ENCODE measurements around the gene PGBD1.

PGBD1 gene

DNA sequence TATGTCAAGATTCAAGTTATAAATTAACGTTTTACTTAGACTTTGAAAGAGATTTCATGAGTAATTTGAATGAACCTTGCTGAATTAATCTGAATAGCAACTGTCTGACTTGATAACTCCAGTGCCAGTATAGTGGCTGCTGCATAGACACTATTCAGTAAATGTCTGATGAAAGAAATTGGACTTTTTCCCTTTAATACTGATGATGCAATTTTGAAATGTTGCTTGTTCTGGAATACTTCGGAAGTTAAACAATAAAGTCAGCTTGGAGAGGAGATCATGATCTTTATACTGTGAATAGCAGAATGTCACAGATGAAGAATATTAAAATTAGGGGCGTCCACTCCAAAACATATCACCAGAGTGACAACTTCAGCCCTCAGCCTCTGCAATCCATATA, 3.6 kb upstream of the PGBD1 start:
- H3K4ac ChIP-seq (ENCODE audit: low read depth, low read length) = no peak overlapping the region
- no peak overlapping the region for H3K4me2 ChIP-seq (ENCODE audit: low read length)
- H3K36me3 ChIP-seq (ENCODE audit: control insufficient read depth, insufficient read depth, low read length) = peaks cover 2% of the 10 kb centered on the region
- no peak overlapping the region for H4K8ac ChIP-seq (ENCODE audit: low read depth, low read length)
- H3K27ac ChIP-seq (ENCODE audit: low read depth, low read length) = no peak overlapping the region
- peaks cover 4% of the 10 kb centered on the region for H3K79me2 ChIP-seq (ENCODE audit: control insufficient read depth, insufficient read depth, low read length)
- no peak overlapping the region for H2BK120ac ChIP-seq (ENCODE audit: low read depth, low read length)
- H2BK15ac ChIP-seq (replicated peaks; ENCODE audit: low read depth) = no peak overlapping the region
- no peak overlapping the region for H3K56ac ChIP-seq (ENCODE audit: low read length)
- no peak overlapping the region for H4K5ac ChIP-seq (ENCODE audit: low read length)
- no peak overlapping the region for H3K4me3 ChIP-seq (ENCODE audit: low read length)
- no CpG with 5 or more reads among the region's 3 CpGs for WGBS (ENCODE audit: extremely low coverage, insufficient coverage, low lambda C conversion rate)
- H2AK5ac ChIP-seq (ENCODE audit: low read length) = no peak overlapping the region
- peaks cover 2% of the 10 kb centered on the region for H3K4me1 ChIP-seq (ENCODE audit: control insufficient read depth, low read depth, low read length)
- H3K18ac ChIP-seq (ENCODE audit: low read length) = no peak overlapping the region
- no peak overlapping the region for H3K23ac ChIP-seq (ENCODE audit: low read length)
- no peak overlapping the region for H2BK5ac ChIP-seq (ENCODE audit: low read length)
- no peak for DNase-seq
- H3K79me1 ChIP-seq (ENCODE audit: low read length) = peaks cover 2% of the 10 kb centered on the region
- no peak overlapping the region for H3K9ac ChIP-seq (ENCODE audit: low read length)
- H3K27me3 ChIP-seq (ENCODE audit: insufficient read depth, low read length, poor library complexity) = no peaks in the 10 kb centered on the region

DNA sequence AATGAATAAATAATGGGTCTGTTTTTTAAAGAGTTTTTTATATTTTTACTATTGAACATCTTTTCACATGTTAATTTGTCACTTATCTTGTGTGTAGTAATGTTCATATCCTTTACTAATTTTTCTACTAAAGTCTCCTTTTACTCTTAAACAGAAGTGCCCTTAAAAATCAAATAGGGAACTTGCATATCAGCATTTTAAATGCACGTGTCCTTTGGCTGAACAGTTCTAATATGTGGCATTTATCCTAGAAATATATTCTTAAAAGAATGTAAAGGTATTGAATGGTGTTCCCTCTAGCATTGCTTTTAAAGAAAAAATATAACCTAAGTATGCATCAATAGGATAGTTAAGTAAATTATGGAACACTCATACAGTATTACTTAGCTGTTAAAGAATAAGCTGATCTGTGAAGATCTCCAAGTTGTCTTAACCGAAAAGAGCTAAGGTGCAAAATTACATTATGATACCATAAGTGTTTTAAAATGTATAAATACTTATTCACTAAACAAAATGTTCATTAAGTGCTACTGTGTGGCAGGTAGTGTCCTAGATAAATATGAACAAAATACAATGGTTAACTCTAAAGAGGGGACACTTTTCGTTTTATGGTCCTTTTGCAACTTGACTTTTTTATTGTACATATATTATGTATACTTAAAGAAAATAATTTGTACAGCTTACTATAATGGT, 631 bp upstream of the PGBD1 start:
- Histone ChIP-seq H3K18ac (ENCODE audit: low read length) (no peak overlapping the region), H4K5ac (ENCODE audit: low read length) (no peak overlapping the region), H3K4ac (ENCODE audit: low read depth, low read length) (no peak overlapping the region), H3K4me3 (ENCODE audit: low read length) (no peak overlapping the region), H3K9ac (ENCODE audit: low read length) (peak overlapping the region; percentile 68), H3K4me1 (ENCODE audit: control insufficient read depth, low read depth, low read length) (peaks cover 2% of the 10 kb centered on the region), H2BK5ac (ENCODE audit: low read length) (no peak overlapping the region), H3K79me2 (ENCODE audit: control insufficient read depth, insufficient read depth, low read length) (peaks cover 8% of the 10 kb centered on the region), H2AK5ac (ENCODE audit: low read length) (no peak overlapping the region), H3K27ac (ENCODE audit: low read depth, low read length) (no peak overlapping the region), H3K56ac (ENCODE audit: low read length) (peak overlapping the region; percentile 81), H2BK120ac (ENCODE audit: low read depth, low read length) (no peak overlapping the region), H3K23ac (ENCODE audit: low read length) (no peak overlapping the region), H3K79me1 (ENCODE audit: low read length) (peaks cover 2% of the 10 kb centered on the region), H2BK15ac (replicated peaks; ENCODE audit: low read depth) (no peak overlapping the region), H3K4me2 (ENCODE audit: low read length) (peak overlapping the region; percentile 58), H3K27me3 (ENCODE audit: insufficient read depth, low read length, poor library complexity) (no peaks in the 10 kb centered on the region), H3K36me3 (ENCODE audit: control insufficient read depth, insufficient read depth, low read length) (peaks cover 6% of the 10 kb centered on the region), H4K8ac (ENCODE audit: low read depth, low read length) (no peak overlapping the region)
- DNase-seq = no peak
- no CpG with 5 or more reads among the region's 3 CpGs for WGBS (ENCODE audit: extremely low coverage, insufficient coverage, low lambda C conversion rate)

DNA sequence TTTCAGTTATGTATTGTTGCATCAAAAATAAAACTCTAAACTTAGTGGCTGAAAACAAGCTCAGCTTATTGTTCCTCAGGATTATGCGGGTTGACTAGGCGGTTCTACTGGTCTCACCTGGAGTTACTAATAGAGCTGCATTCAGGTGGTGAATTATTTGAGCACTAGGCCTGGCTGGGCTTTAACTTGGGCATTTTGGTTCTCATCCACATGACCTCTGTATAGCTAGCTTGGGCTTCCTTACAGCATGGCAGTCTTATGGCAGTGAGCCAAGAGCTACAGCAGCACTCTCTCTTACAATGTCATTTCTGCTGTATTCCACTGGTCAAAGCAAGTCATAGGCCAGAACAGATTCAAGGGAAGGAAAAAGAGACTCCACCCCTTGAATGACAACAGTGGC, 1.6 kb downstream of the PGBD1 start:
- H3K4me2 ChIP-seq (ENCODE audit: low read length) = no peak overlapping the region
- no peak overlapping the region for H3K27ac ChIP-seq (ENCODE audit: low read depth, low read length)
- no peak overlapping the region for H3K4me3 ChIP-seq (ENCODE audit: low read length)
- H3K56ac ChIP-seq (ENCODE audit: low read length) = no peak overlapping the region
- no CpG with 5 or more reads among the region's 2 CpGs for WGBS (ENCODE audit: extremely low coverage, insufficient coverage, low lambda C conversion rate)
- no peak for DNase-seq
- H2BK120ac ChIP-seq (ENCODE audit: low read depth, low read length) = no peak overlapping the region
- peaks cover 8% of the 10 kb centered on the region for H3K79me2 ChIP-seq (ENCODE audit: control insufficient read depth, insufficient read depth, low read length)
- peaks cover 2% of the 10 kb centered on the region for H3K4me1 ChIP-seq (ENCODE audit: control insufficient read depth, low read depth, low read length)
- H2BK5ac ChIP-seq (ENCODE audit: low read length) = no peak overlapping the region
- no peak overlapping the region for H4K8ac ChIP-seq (ENCODE audit: low read depth, low read length)
- no peak overlapping the region for H2BK15ac ChIP-seq (replicated peaks; ENCODE audit: low read depth)
- H3K18ac ChIP-seq (ENCODE audit: low read length) = no peak overlapping the region
- H3K79me1 ChIP-seq (ENCODE audit: low read length) = peaks cover 2% of the 10 kb centered on the region
- no peak overlapping the region for H2AK5ac ChIP-seq (ENCODE audit: low read length)
- H3K36me3 ChIP-seq (ENCODE audit: control insufficient read depth, insufficient read depth, low read length) = peaks cover 6% of the 10 kb centered on the region
- H3K4ac ChIP-seq (ENCODE audit: low read depth, low read length) = no peak overlapping the region
- no peak overlapping the region for H3K23ac ChIP-seq (ENCODE audit: low read length)
- H3K27me3 ChIP-seq (ENCODE audit: insufficient read depth, low read length, poor library complexity) = no peaks in the 10 kb centered on the region
- H4K5ac ChIP-seq (ENCODE audit: low read length) = no peak overlapping the region
- H3K9ac ChIP-seq (ENCODE audit: low read length) = no peak overlapping the region

DNA sequence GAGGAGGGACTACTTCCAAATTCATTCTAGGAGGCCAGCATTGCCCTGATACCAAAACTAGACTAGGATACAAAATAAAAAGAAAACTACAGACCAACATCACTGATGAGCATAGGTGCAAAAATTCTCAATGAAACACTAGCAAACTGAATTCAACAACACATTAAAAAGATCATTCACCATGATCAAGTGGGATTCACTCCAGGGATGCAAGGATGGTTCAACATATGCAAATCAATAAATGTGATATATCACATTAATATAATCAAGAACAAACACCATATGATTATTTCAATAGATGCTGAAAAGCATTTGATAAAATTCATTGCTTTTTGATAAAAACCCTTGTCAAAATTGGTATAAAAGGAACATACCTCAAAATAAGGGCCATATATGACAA, 10.2 kb downstream of the PGBD1 start:
- Histone ChIP-seq H3K36me3 (ENCODE audit: control insufficient read depth, insufficient read depth, low read length) (peaks cover 4% of the 10 kb centered on the region), H3K23ac (ENCODE audit: low read length) (no peak overlapping the region), H3K56ac (ENCODE audit: low read length) (no peak overlapping the region), H3K79me1 (ENCODE audit: low read length) (no peaks in the 10 kb centered on the region), H3K9ac (ENCODE audit: low read length) (no peak overlapping the region), H3K18ac (ENCODE audit: low read length) (no peak overlapping the region), H3K4me3 (ENCODE audit: low read length) (no peak overlapping the region), H4K8ac (ENCODE audit: low read depth, low read length) (no peak overlapping the region), H3K79me2 (ENCODE audit: control insufficient read depth, insufficient read depth, low read length) (no peaks in the 10 kb centered on the region), H3K4ac (ENCODE audit: low read depth, low read length) (no peak overlapping the region), H4K5ac (ENCODE audit: low read length) (no peak overlapping the region), H2BK120ac (ENCODE audit: low read depth, low read length) (no peak overlapping the region), H3K4me2 (ENCODE audit: low read length) (no peak overlapping the region), H2BK5ac (ENCODE audit: low read length) (no peak overlapping the region), H3K27me3 (ENCODE audit: insufficient read depth, low read length, poor library complexity) (no peaks in the 10 kb centered on the region), H2BK15ac (replicated peaks; ENCODE audit: low read depth) (no peak overlapping the region), H3K27ac (ENCODE audit: low read depth, low read length) (no peak overlapping the region), H2AK5ac (ENCODE audit: low read length) (no peak overlapping the region), H3K4me1 (ENCODE audit: control insufficient read depth, low read depth, low read length) (no peaks in the 10 kb centered on the region)
- no peak for DNase-seq

DNA sequence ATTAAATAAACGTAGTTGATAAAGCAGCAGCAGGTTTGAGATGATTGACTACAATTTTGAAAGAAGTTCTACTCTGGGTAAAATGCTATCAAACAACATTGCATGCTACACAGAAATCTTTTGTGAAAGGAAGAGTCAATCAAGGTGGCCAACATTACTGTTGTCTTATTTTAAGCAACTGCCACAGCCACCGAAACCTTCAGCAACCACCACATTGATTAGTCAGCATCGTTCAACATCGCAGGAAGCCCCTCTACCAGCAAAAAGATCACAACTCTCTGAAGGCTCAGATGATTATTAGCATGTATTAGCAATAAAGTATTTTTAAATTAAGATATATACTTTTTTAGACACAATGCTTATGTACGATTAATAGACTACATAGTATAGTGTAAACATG, 14.0 kb downstream of the PGBD1 start:
- no peak overlapping the region for H2BK5ac ChIP-seq (ENCODE audit: low read length)
- no peaks in the 10 kb centered on the region for H3K79me1 ChIP-seq (ENCODE audit: low read length)
- no peak overlapping the region for H3K23ac ChIP-seq (ENCODE audit: low read length)
- no peak overlapping the region for H3K18ac ChIP-seq (ENCODE audit: low read length)
- H3K36me3 ChIP-seq (ENCODE audit: control insufficient read depth, insufficient read depth, low read length) = no peaks in the 10 kb centered on the region
- no peak overlapping the region for H4K5ac ChIP-seq (ENCODE audit: low read length)
- H3K4ac ChIP-seq (ENCODE audit: low read depth, low read length) = no peak overlapping the region
- H3K4me3 ChIP-seq (ENCODE audit: low read length) = no peak overlapping the region
- H2AK5ac ChIP-seq (ENCODE audit: low read length) = no peak overlapping the region
- WGBS (ENCODE audit: extremely low coverage, insufficient coverage, low lambda C conversion rate) = no CpG with 5 or more reads among the region's 5 CpGs
- DNase-seq = no peak
- H3K4me2 ChIP-seq (ENCODE audit: low read length) = no peak overlapping the region
- H2BK120ac ChIP-seq (ENCODE audit: low read depth, low read length) = no peak overlapping the region
- no peak overlapping the region for H3K27ac ChIP-seq (ENCODE audit: low read depth, low read length)
- H3K56ac ChIP-seq (ENCODE audit: low read length) = no peak overlapping the region
- H2BK15ac ChIP-seq (replicated peaks; ENCODE audit: low read depth) = no peak overlapping the region
- no peaks in the 10 kb centered on the region for H3K79me2 ChIP-seq (ENCODE audit: control insufficient read depth, insufficient read depth, low read length)
- no peaks in the 10 kb centered on the region for H3K4me1 ChIP-seq (ENCODE audit: control insufficient read depth, low read depth, low read length)
- H3K9ac ChIP-seq (ENCODE audit: low read length) = no peak overlapping the region
- no peaks in the 10 kb centered on the region for H3K27me3 ChIP-seq (ENCODE audit: insufficient read depth, low read length, poor library complexity)
- H4K8ac ChIP-seq (ENCODE audit: low read depth, low read length) = no peak overlapping the region

DNA sequence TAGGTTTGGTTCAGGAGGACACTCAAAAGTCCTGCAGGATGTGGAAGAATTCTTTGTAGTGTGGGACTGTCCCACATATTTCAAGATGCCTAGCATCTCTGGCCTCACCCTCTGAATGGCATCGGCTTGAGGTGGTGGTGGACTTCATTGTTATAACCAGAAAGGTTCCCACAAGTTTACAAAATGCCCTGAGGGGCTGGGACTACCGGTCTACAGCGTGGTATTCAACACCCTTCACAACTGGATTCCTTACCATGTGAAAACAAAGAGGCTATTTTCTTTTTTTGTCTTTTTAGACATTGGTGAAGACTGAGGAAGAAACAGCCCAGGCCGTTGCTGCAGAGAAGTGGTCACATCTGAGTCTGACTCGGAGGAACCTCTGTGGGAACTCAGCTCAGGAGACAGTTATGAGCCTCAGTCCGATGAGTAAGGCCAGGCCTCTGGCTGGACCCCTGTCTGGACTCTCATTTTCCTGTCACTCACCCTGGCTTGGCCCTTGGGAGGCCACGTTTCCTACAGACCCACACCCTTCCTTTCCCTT, 15.2 kb downstream of the PGBD1 start:
- Histone ChIP-seq H3K4me3 (ENCODE audit: low read length) (no peak overlapping the region), H3K4me2 (ENCODE audit: low read length) (no peak overlapping the region), H2BK120ac (ENCODE audit: low read depth, low read length) (no peak overlapping the region), H3K9ac (ENCODE audit: low read length) (no peak overlapping the region), H2BK15ac (replicated peaks; ENCODE audit: low read depth) (no peak overlapping the region), H4K5ac (ENCODE audit: low read length) (no peak overlapping the region), H3K79me1 (ENCODE audit: low read length) (no peaks in the 10 kb centered on the region), H3K4ac (ENCODE audit: low read depth, low read length) (no peak overlapping the region), H3K4me1 (ENCODE audit: control insufficient read depth, low read depth, low read length) (no peaks in the 10 kb centered on the region), H2AK5ac (ENCODE audit: low read length) (no peak overlapping the region), H3K36me3 (ENCODE audit: control insufficient read depth, insufficient read depth, low read length) (no peaks in the 10 kb centered on the region), H3K18ac (ENCODE audit: low read length) (no peak overlapping the region), H3K56ac (ENCODE audit: low read length) (no peak overlapping the region), H3K27me3 (ENCODE audit: insufficient read depth, low read length, poor library complexity) (no peaks in the 10 kb centered on the region), H3K79me2 (ENCODE audit: control insufficient read depth, insufficient read depth, low read length) (no peaks in the 10 kb centered on the region), H3K27ac (ENCODE audit: low read depth, low read length) (no peak overlapping the region), H2BK5ac (ENCODE audit: low read length) (no peak overlapping the region), H3K23ac (ENCODE audit: low read length) (no peak overlapping the region), H4K8ac (ENCODE audit: low read depth, low read length) (no peak overlapping the region)
- DNase-seq = peak; percentile 11
- no CpG with 5 or more reads among the region's 7 CpGs for WGBS (ENCODE audit: extremely low coverage, insufficient coverage, low lambda C conversion rate)

Measured in mesendoderm (in vitro differentiated cells).